Gastrocnemius medialis (tissue), 4 donors: ENCODE data around the gene SRSF2.

Experiments
- CTCF ChIP-seq, 5 experiments: fragments of 450-650 bp in 3 of 5; fragments of 200-600 bp in 2 of 5; sonication (generic) in 2 of 5; IDR thresholded peaks in 4 of 5; conservative IDR thresholded peaks in 1 of 5; 1 replicate in 4 of 5; 2 replicates in 1 of 5; pipeline ENCODE4 v1.5.1; 2016 to 2019; ENCODE audit warnings: antibody characterized with exemption in 5 of 5, mild to moderate bottlenecking in 3 of 5, moderate library complexity in 3 of 5
- POLR2A ChIP-seq, 2 donors: fragments of 450-650 bp; IDR thresholded peaks; one replicate each; pipeline ENCODE4 v1.6.1; 2017; ENCODE audit warnings: antibody characterized with exemption in 2 of 2, mild to moderate bottlenecking in 2 of 2, moderate library complexity in 2 of 2

- TF ChIP-seq POLR2A (IDR thresholded peaks at IDR 0.05) (peak; percentile 70 to 88), CTCF (IDR thresholded peaks at IDR 0.05 in 4 of 5, conservative IDR thresholded peaks at IDR 0.05 in 1 of 5) (peak in 1 of 5 experiments; percentile 25)
Observed at GRCh38 chr17:76737676-76738467, 741 bp upstream of the SRSF2 start, which contains the start of gene MFSD11.
